Muscle layer of colon (tissue), 2 donors: ENCODE data around the gene DRC1.

Experiments
- H3K27ac ChIP-seq: one replicate; pipeline ENCODE4 v1.7.0; 2013; ENCODE audit warnings: low read depth, mild to moderate bottlenecking, low read length, moderate library complexity
- H3K27me3 ChIP-seq, 2 donors: one replicate each; pipeline ENCODE4 v1.7.0; 2013; ENCODE audit warnings: low read length in 2 of 2, mild to moderate bottlenecking in 2 of 2; ENCODE audit not compliant: insufficient read depth in 2 of 2, control insufficient read depth in 1 of 2
- H3K36me3 ChIP-seq: one replicate; pipeline ENCODE4 v1.7.0; 2013; ENCODE audit warnings: mild to moderate bottlenecking, low read length; ENCODE audit not compliant: insufficient read depth
- H3K4me1 ChIP-seq: one replicate; pipeline ENCODE4 v1.7.0; 2013; ENCODE audit warnings: mild to moderate bottlenecking, low read length; ENCODE audit not compliant: insufficient read depth
- H3K4me3 ChIP-seq, 2 donors: one replicate each; pipeline ENCODE4 v1.7.0; 2013; ENCODE audit warnings: low read length in 2 of 2, low read depth in 1 of 2, mild to moderate bottlenecking in 1 of 2, moderate library complexity in 1 of 2
- H3K9ac ChIP-seq: one replicate; pipeline ENCODE4 v1.7.0; 2013; ENCODE audit warnings: low read length
- H3K9me3 ChIP-seq: one replicate; pipeline ENCODE4 v1.7.0; 2013; ENCODE audit warnings: mild to moderate bottlenecking, low read length
- donor health status: abdominal sarcoma.
- donor health status: Adenocarcinoma of cecum.

DRC1 gene

GRCh38 chr2:26449278-26450030 lies 47.7 kb downstream of the DRC1 start:
- Histone ChIP-seq H3K36me3 (no peaks in the 10 kb centered on the region), H3K4me3 (no peak overlapping the region), H3K9ac (no peak overlapping the region), H3K27ac (no peak overlapping the region), H3K9me3 (no peaks in the 10 kb centered on the region), H3K27me3 (no peaks in the 10 kb centered on the region), H3K4me1 (no peaks in the 10 kb centered on the region)

DNA sequence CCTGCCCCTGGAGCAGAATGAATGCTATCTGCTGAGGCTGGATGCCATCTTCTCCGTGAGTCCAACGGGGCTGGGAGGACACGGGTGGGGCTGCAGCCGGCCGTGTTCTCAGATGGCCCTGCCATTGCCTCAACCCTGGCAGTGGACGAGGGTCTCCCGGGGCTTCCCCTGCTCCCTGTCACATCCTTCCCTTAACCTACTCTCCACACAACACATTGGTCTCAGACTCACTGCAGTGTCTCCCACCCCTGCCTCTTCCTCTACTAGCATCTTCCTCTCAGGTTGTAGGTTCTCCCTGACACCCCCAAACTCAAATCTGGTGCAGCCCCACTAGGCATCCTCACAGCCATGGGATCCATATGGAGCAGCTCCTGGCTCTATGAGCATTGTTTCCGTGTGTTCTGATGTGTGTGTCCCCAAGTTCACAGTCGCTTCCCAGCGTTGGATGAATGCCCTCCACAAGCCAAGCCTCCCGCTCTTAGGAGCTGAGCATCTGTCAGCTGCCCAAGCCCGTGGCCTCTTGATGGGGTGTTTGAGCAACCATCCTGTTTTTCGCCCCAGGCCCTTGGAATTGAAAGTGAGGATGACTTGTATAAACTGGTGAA lies 48.4 kb downstream of the DRC1 start:
- Histone ChIP-seq H3K27ac (no peak overlapping the region), H3K4me1 (no peaks in the 10 kb centered on the region), H3K36me3 (no peaks in the 10 kb centered on the region), H3K4me3 (no peak overlapping the region), H3K27me3 (no peaks in the 10 kb centered on the region), H3K9ac (no peak overlapping the region), H3K9me3 (no peaks in the 10 kb centered on the region)

DNA sequence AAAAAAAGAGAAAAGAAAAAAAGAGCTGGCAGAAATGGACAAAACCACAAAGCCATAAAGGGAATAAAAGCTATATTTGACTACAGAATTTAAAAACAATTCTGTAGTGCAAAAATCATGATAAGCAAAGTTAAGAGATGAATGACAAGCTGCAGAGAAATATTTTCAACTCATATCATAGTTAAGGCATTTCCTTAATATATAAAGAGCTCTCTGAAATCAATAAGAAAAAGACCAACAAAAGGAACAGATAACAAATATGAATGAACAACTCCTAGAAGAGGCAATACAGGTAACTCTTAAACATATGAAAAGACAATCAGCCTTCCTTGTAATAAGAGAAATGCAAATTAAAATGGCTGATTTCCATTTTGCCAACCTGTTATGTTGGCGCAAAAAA lies 50.0 kb downstream of the DRC1 start:
- Histone ChIP-seq H3K9ac (no peak overlapping the region), H3K9me3 (no peaks in the 10 kb centered on the region), H3K27me3 (no peaks in the 10 kb centered on the region)

DNA sequence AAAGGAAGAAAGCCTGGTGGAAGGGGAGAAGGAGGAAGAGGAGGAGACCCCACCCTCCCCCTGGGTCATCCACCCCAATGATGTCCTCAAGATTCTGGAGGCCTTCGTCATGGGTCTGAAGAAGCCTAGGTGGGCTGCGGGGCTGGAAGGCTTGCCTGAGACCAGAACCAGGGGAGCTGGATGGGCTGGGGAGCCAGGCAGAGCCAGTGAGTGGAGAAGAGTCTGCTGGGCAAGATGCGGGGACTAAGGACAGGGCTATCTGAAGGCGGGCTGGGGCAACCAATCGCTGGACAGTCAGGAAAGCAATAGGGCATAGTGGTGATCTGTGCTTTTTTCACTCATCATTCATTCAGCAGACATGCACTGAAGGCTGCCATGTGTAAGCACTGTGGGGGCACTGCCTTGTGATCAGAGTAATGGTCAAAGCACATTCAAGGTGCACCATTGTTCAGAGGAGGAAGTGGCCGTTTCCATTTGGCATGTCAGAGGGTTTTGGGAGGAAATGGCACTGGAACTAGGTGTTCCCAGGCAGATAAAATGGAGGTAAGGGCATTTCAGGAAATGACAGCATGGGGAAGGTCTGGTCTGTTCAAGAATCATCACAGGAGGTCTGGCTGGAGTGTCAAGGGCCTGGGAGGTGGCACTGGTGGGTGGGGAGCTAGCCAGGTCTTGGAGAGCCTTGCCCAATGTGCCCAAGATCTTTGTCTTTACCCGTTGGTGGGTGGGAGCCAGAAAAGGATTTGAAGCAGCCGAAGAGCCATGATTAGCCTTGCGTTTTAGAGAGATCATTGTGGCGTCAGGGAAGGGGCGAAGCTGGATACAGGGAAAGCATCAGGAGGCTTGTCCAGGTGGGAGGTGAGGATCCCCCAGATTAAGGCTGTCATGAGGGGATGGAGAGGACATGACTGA lies 52.0 kb downstream of the DRC1 start:
- H3K4me3 ChIP-seq: no peak overlapping the region
- no peaks in the 10 kb centered on the region for H3K27me3 ChIP-seq
- H3K9me3 ChIP-seq: no peaks in the 10 kb centered on the region
- no peaks in the 10 kb centered on the region for H3K4me1 ChIP-seq
- H3K9ac ChIP-seq: no peak overlapping the region
- no peak overlapping the region for H3K27ac ChIP-seq
- H3K36me3 ChIP-seq: no peaks in the 10 kb centered on the region

More for the DNA sequence above, 50.0 kb downstream of the DRC1 start:
- Histone ChIP-seq H3K27ac (no peak overlapping the region), H3K4me3 (no peak overlapping the region), H3K36me3 (no peaks in the 10 kb centered on the region), H3K4me1 (no peaks in the 10 kb centered on the region)

DNA sequence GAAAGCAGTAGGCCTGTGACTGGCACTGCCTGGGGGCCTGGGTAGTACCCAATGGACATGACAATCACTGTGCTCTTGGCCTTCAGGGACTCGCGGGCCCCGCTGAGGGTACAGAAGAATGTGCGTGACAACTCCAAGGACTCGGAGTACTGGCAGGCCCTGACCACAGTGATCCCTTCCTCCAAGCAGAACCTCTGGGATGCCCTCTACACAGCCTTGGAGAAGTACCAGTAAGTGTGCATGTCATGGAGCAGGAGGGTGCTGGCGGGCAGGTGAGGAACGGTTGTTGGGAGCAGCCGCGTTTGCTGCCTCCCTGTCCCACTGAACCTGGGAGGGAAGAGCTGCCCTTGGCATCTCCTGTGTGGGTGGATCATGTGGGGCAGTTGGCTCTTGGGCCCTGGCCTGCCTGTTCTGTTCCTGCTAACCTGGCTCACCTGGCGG lies 52.9 kb downstream of the DRC1 start:
- Histone ChIP-seq H3K4me3 (no peak overlapping the region), H3K27me3 (no peaks in the 10 kb centered on the region), H3K36me3 (no peaks in the 10 kb centered on the region), H3K27ac (no peak overlapping the region), H3K9me3 (no peaks in the 10 kb centered on the region), H3K4me1 (no peaks in the 10 kb centered on the region), H3K9ac (no peak overlapping the region)

GRCh38 chr2:26455037-26455669 lies 53.4 kb downstream of the DRC1 start:
- H3K36me3 ChIP-seq: no peaks in the 10 kb centered on the region
- H3K4me1 ChIP-seq: no peaks in the 10 kb centered on the region
- H3K27ac ChIP-seq: no peak overlapping the region
- H3K9ac ChIP-seq: no peak overlapping the region
- no peak overlapping the region for H3K4me3 ChIP-seq
- no peaks in the 10 kb centered on the region for H3K9me3 ChIP-seq
- no peaks in the 10 kb centered on the region for H3K27me3 ChIP-seq

DNA sequence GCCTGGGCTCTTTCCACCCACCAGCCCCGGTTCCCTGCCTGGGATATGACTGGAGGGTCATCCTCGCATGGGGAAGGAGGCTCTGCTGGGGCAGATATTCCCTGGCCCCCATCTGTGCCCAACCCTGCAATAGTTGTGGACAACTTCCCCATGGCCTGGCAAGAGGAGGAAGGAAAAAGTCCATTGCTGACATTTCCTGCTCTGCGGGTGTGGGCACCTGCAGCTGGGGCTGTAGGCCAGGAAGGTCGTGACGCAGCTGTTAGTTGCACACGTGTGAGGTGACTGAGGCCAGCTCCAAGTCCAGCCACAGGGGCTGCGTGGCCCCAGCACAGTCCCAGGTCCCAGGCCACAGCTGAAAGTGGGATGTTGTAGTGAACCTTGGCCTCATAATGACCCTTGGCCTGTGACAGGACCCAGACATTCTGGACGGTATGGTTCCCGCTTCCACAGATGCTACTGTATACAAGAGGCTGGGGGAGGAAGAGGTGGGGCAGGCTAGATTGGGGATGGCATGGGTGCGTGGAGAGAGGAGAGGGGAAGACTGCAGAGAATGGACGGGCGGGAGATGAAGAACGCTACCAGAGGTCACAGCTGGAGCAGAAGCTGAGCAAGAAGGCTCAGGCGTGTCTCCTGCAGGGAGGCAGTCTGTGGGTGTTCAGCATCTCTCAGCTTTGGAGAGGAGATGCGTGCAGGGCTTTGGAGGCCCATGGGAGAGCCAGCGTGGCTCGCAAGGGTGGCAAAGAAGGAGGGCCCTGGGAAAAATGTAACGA lies 54.1 kb downstream of the DRC1 start:
- Histone ChIP-seq H3K4me1 (no peaks in the 10 kb centered on the region), H3K9ac (no peak overlapping the region), H3K9me3 (no peaks in the 10 kb centered on the region), H3K27ac (no peak overlapping the region), H3K36me3 (no peaks in the 10 kb centered on the region), H3K4me3 (no peak overlapping the region), H3K27me3 (no peaks in the 10 kb centered on the region)

- no peaks in the 10 kb centered on the region for H3K4me1 ChIP-seq
- no peak overlapping the region for H3K4me3 ChIP-seq
- H3K27ac ChIP-seq: no peak overlapping the region
- H3K9ac ChIP-seq: no peak overlapping the region
- H3K27me3 ChIP-seq: no peaks in the 10 kb centered on the region
- H3K9me3 ChIP-seq: no peaks in the 10 kb centered on the region
- H3K36me3 ChIP-seq: no peaks in the 10 kb centered on the region
These were observed 54.9 kb downstream of the DRC1 start for GRCh38 chr2:26456440-26457250.

DNA sequence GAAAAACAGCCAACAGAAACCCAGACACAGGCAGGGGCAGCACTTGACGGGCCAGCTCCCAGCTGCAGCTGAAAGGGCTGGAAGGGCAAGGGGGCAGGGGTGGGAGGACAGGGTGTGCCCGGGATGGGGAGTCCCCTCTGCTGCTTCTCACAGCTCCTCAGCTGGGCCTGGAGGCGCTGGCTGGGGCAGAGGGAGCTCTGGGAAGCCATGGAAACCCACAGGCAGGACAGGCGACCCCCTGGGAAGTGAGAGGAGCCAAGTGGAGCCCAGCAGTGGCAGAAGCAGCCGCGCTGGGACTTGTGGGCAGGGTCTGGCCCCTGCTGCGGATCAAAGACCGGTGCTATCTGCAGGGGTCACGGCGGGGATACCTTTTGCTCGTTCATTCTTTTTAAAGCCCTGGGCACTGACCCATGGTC lies 55.5 kb downstream of the DRC1 start:
- H3K27ac ChIP-seq: no peak overlapping the region
- H3K36me3 ChIP-seq: no peaks in the 10 kb centered on the region
- no peak overlapping the region for H3K4me3 ChIP-seq

DNA sequence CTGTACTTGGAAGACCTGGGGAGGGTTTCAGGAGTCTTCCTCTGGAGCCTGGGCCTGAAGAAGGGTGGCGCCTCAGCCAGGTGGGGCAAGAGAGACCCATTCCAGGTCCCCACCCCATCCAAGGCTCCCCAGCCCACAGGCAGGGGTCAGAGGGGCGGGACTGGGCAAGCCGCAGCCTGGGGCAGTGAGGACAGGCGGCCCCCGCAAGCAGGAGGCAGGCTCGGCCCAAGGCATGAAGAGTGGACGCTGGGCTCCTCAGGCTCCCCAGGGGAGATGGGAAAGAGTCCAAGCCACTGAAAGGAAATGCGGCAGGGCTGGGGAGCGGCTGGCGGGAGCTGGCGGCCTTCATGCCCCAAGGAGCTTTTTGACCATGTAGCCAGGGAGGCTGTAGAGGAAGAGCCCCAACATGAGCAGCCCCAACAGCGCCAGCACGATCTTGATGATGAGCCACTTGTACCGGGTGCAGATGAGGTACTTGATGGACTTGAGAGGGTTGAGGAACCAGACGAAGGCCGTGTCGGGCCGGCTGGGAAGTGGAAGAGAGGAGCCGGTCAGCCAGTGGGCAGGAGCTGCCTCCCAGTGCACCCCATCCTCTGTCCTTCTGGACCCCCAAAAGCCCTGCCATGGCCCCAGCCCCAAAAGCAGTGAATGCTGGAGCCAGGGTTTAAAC lies 56.1 kb downstream of the DRC1 start:
- Histone ChIP-seq H3K9me3 (no peaks in the 10 kb centered on the region), H3K27me3 (no peaks in the 10 kb centered on the region), H3K9ac (no peak overlapping the region), H3K4me1 (no peaks in the 10 kb centered on the region), H3K4me3 (no peak overlapping the region), H3K27ac (no peak overlapping the region), H3K36me3 (no peaks in the 10 kb centered on the region)

More for the DNA sequence above, 55.5 kb downstream of the DRC1 start:
- Histone ChIP-seq H3K9me3 (no peaks in the 10 kb centered on the region), H3K27me3 (no peaks in the 10 kb centered on the region), H3K4me1 (no peaks in the 10 kb centered on the region), H3K9ac (no peak overlapping the region)
